ENCODE data around the gene ZMYM5. TPM values are rescaled to one million over a fixed set of nuclear protein-coding genes. Genes with fewer than 3 reads are reported as not detected.
A peak's percentile ranks its signal among the peaks of the same experiment; 100 is the strongest.

The ZMYM5 gene
- total and polyA plus RNA-seq, 2 of the 13 experiments (the other 11 are each of a cell fraction or from before 2014, with no cell fraction given) = 7.8 to 9.4 TPM

GRCh38 chr13:19845758-19846157 lies 17.7 kb downstream of the ZMYM5 start:
- BruUV-seq (replicated peaks) = no TSS peak
- Histone ChIP-seq H3K9ac (ENCODE audit: insufficient read depth, low read depth, low read length) (no peak overlapping the region), H2AFZ (ENCODE audit: low read length) (no peak overlapping the region), H3K36me3 (replicated peaks in 1 of 2; ENCODE audit: control insufficient read depth in 1 of 2, insufficient read depth in 2 of 2, low read length in 2 of 2) (peaks cover 0 to 5% of the 10 kb centered on the region in 2 experiments; a peak in 3 of 5 replicates), H3K4me1 (ENCODE audit: insufficient read depth, low read length) (peaks cover 14% of the 10 kb centered on the region), H3K27me3 (ENCODE audit: control insufficient read depth in 1 of 2, insufficient read depth in 2 of 2, low read length in 2 of 2) (no peaks in the 10 kb centered on the region), H3K9me3 (ENCODE audit: low read length) (no peaks in the 10 kb centered on the region), H3K4me3 (replicated peaks in 1 of 3; ENCODE audit: insufficient read depth in 1 of 3, low read depth in 2 of 3, low read length in 3 of 3) (no peak overlapping the region), H3K27ac (ENCODE audit: extremely low read length, insufficient read depth, low read length) (no peak overlapping the region), H3K4me2 (ENCODE audit: low read depth, low read length) (no peak overlapping the region), H4K20me1 (ENCODE audit: insufficient read depth, low read length) (no peaks in the 10 kb centered on the region), H3K79me2 (ENCODE audit: insufficient read depth, low read length) (no peaks in the 10 kb centered on the region)
- CTCF ChIA-PET (ENCODE audit: low intra/inter-chr PET ratio, low total read pairs) = no interaction called here
- FAIRE-seq (no peak), ATAC-seq (peak; percentile 57; the same call in 2 of the 3 replicates), DNase-seq (ENCODE audit: low spot score) (peak; percentile 57)
- TF ChIP-seq HOXA5 (CRISPR knock-in tag; IDR thresholded peaks at IDR 0.05) (no peak), HOMEZ (CRISPR knock-in tag; IDR thresholded peaks at IDR 0.05; ENCODE audit: low read depth) (0 out of 2 replicates have a peak, but pooled peaks have one; percentile 11), FOSL2 (CRISPR knock-in tag; IDR thresholded peaks at IDR 0.05) (peak; percentile 78), CREB1 (IDR thresholded peaks at IDR 0.05) (peak; percentile 45; the same call in 1 of the 2 replicates), CREB1 (CRISPR knock-in tag; IDR thresholded peaks at IDR 0.05) (no peak), FOSL1 (CRISPR knock-in tag; IDR thresholded peaks at IDR 0.05; ENCODE audit: borderline replicate concordance) (0 out of 2 replicates have a peak, but pooled peaks have one; percentile 13), ZNF326 (CRISPR knock-in tag; IDR thresholded peaks at IDR 0.05; ENCODE audit: borderline replicate concordance) (no peak)
- WGBS (ENCODE audit: low lambda C conversion rate) = 62% methylated on average over 2 of the region's 2 CpGs
- POLR2A ChIA-PET = interaction anchor here (1.2 to 1.4 kb wide), 3 partner anchors 10 to 63 kb away, joined by 3 to 8 read pairs (median 5); partner anchors contain the start of genes PSPC1 and ZMYM5
- in situ Hi-C loops (cut with HindIII; ENCODE audit: extremely low pct_ligation_motif_present, low pct_unique_long_range_greater_than_20kb) = no loop called here
- intact Hi-C loops (cut with micrococcal nuclease; ENCODE audit: unreplicated experiment) = no loop called here

GRCh38 chr13:19838865-19839275 lies 24.6 kb downstream of the ZMYM5 start:
- BruUV-seq (replicated peaks) = no TSS peak
- no peak for TF ChIP-seq ZNF782 (CRISPR knock-in tag; IDR thresholded peaks at IDR 0.05; ENCODE audit: borderline replicate concordance)
- no peak for TF ChIP-seq HNRNPLL (IDR thresholded peaks at IDR 0.05; ENCODE audit: low read depth, low read length, poor library complexity, severe bottlenecking)
- TF ChIP-seq CHCHD3 (CRISPR knock-in tag; IDR thresholded peaks at IDR 0.05) = no peak
- no peak for TF ChIP-seq AGO2 (optimal IDR thresholded peaks at IDR 0.05; ENCODE audit: low read depth, low read length)
- TF ChIP-seq FLYWCH1 (CRISPR knock-in tag; IDR thresholded peaks at IDR 0.05) = no peak
- TF ChIP-seq PPARG (CRISPR knock-in tag; conservative IDR thresholded peaks at IDR 0.05) = no peak
- no peak for TF ChIP-seq BATF2 (CRISPR knock-in tag; IDR thresholded peaks at IDR 0.05)
- TF ChIP-seq ZNF766 (CRISPR knock-in tag; IDR thresholded peaks at IDR 0.05; ENCODE audit: borderline replicate concordance) = no peak
- TF ChIP-seq FUBP1 (CRISPR knock-in tag; IDR thresholded peaks at IDR 0.05; ENCODE audit: borderline replicate concordance) = no peak

More at GRCh38 chr13:19838865-19839275, 24.6 kb downstream of the ZMYM5 start:
- in situ Hi-C loops (cut with HindIII; ENCODE audit: extremely low pct_ligation_motif_present, low pct_unique_long_range_greater_than_20kb) (no loop called here), intact Hi-C loops (cut with micrococcal nuclease; ENCODE audit: unreplicated experiment) (no loop called here)
- H3K36me3 ChIP-seq (replicated peaks in 1 of 2; ENCODE audit: control insufficient read depth in 1 of 2, insufficient read depth in 2 of 2, low read length in 2 of 2) = peaks cover 1 to 23% of the 10 kb centered on the region in 2 experiments; a peak in 2 of 5 replicates
- no peak overlapping the region for H3K27ac ChIP-seq (ENCODE audit: extremely low read length, insufficient read depth, low read length)
- H4K20me1 ChIP-seq (ENCODE audit: insufficient read depth, low read length) = no peaks in the 10 kb centered on the region
- 80% methylated on average over 4 of the region's 4 CpGs for WGBS (ENCODE audit: low lambda C conversion rate)
- no peaks in the 10 kb centered on the region for H3K9me3 ChIP-seq (ENCODE audit: low read length)
- H3K9ac ChIP-seq (ENCODE audit: insufficient read depth, low read depth, low read length) = no peak overlapping the region
- FAIRE-seq = no peak
- no peaks in the 10 kb centered on the region for H3K79me2 ChIP-seq (ENCODE audit: insufficient read depth, low read length)
- H3K4me1 ChIP-seq (ENCODE audit: insufficient read depth, low read length) = no peaks in the 10 kb centered on the region
- ChIA-PET POLR2A (no interaction called here), CTCF (ENCODE audit: low intra/inter-chr PET ratio, low total read pairs) (no interaction called here)
- no peak overlapping the region for H3K4me3 ChIP-seq (replicated peaks in 1 of 3; ENCODE audit: insufficient read depth in 1 of 3, low read depth in 2 of 3, low read length in 3 of 3)
- no peak overlapping the region for H2AFZ ChIP-seq (ENCODE audit: low read length)
- no peaks in the 10 kb centered on the region for H3K27me3 ChIP-seq (ENCODE audit: control insufficient read depth in 1 of 2, insufficient read depth in 2 of 2, low read length in 2 of 2)
- DNase-seq (ENCODE audit: low spot score) = no peak
- ATAC-seq = no peak
- no peak overlapping the region for H3K4me2 ChIP-seq (ENCODE audit: low read depth, low read length)

All from HepG2 (cell line).